HG03565 (cell line): ENCODE measurements around the gene NGEF.
"Not testable (repeated sequence)": the region's sequence is repeated elsewhere in the genome, so short reads cannot be mapped to it uniquely, and the experiment has no call there.

ENCODE experiments used
- ATAC-seq: cut with Tn5 transposase; IDR thresholded peaks from one replicate; pipeline ENCODE4 v1.9.1; 2021; ENCODE audit warnings: mild to moderate bottlenecking, moderate library complexity; ENCODE audit not compliant: unreplicated experiment

Gene NGEF

GRCh38 chr2:233023007-233023760 lies 10.1 kb upstream of the NGEF start:
- ATAC-seq, result no peak

GRCh38 chr2:233022561-233022960 lies 9.5 kb upstream of the NGEF start:
- no peak for ATAC-seq

- no peak for ATAC-seq
These were observed 8.7 kb upstream of the NGEF start for GRCh38 chr2:233021771-233022170.

GRCh38 chr2:233020454-233020853 lies 7.4 kb upstream of the NGEF start:
- ATAC-seq, result no peak

- not testable (repeated sequence) for ATAC-seq
These were observed 6.6 kb upstream of the NGEF start for GRCh38 chr2:233019610-233020009.

GRCh38 chr2:233017947-233018346 lies 4.9 kb upstream of the NGEF start:
- ATAC-seq, result no peak

- ATAC-seq, result no peak
These were observed 2.1 kb upstream of the NGEF start for GRCh38 chr2:233015019-233015645.

GRCh38 chr2:233013650-233014049 lies 594 bp upstream of the NGEF start:
- no peak for ATAC-seq

- no peak for ATAC-seq
These were observed 620 bp downstream of the NGEF start for GRCh38 chr2:233012301-233012971.

- no peak for ATAC-seq
These were observed 1.3 kb downstream of the NGEF start for GRCh38 chr2:233011702-233012131.

- ATAC-seq, result no peak
These were observed 1.8 kb downstream of the NGEF start for GRCh38 chr2:233011268-233011650.

- no peak for ATAC-seq
These were observed 2.3 kb downstream of the NGEF start for GRCh38 chr2:233010569-233011267.

GRCh38 chr2:233009661-233010060 lies 3.4 kb downstream of the NGEF start:
- no peak for ATAC-seq

- ATAC-seq, result no peak
These were observed 5.3 kb downstream of the NGEF start for GRCh38 chr2:233007739-233008138.

GRCh38 chr2:233007270-233007669 lies 5.8 kb downstream of the NGEF start:
- ATAC-seq, result no peak

- ATAC-seq, result no peak
These were observed 6.4 kb downstream of the NGEF start for GRCh38 chr2:233006648-233007047.

GRCh38 chr2:233005096-233005495 lies 8.0 kb downstream of the NGEF start:
- no peak for ATAC-seq

GRCh38 chr2:233003658-233004555 lies 9.1 kb downstream of the NGEF start:
- no peak for ATAC-seq

GRCh38 chr2:233002829-233003657 lies 10.0 kb downstream of the NGEF start:
- no peak for ATAC-seq
